Hematopoietic multipotent progenitor cell treated with erythropoietin and hydrocortisone succinate and interleukin-3 and kit ligand, for 17 days (in vitro differentiated cells): ENCODE results near the gene M1AP.

Source experiments
- DNase-seq: peaks from one replicate; pipeline ENCODE4 v3.0.0-alpha.2; 2015; ENCODE audit warnings: low spot score

The M1AP gene

GRCh38 chr2:74593826-74594772 is 54.0 kb downstream of the M1AP start:
- no peak for DNase-seq

- no peak for DNase-seq
These were observed 59.5 kb downstream of the M1AP start for GRCh38 chr2:74588664-74589063.

GRCh38 chr2:74587664-74588277 is 60.4 kb downstream of the M1AP start:
- DNase-seq, result peak; percentile 45

GRCh38 chr2:74585406-74586185 is 62.5 kb downstream of the M1AP start:
- peak; percentile 8 for DNase-seq

GRCh38 chr2:74584088-74584645 is 64.0 kb downstream of the M1AP start:
- DNase-seq, result no peak

GRCh38 chr2:74583504-74583903 is 64.6 kb downstream of the M1AP start:
- DNase-seq, result no peak

- DNase-seq, result no peak
These were observed 65.9 kb downstream of the M1AP start for GRCh38 chr2:74582184-74582583.

- DNase-seq, result no peak
These were observed 66.7 kb downstream of the M1AP start for GRCh38 chr2:74581463-74581862.

GRCh38 chr2:74578408-74578807 is 69.7 kb downstream of the M1AP start:
- no peak for DNase-seq

GRCh38 chr2:74577448-74577847 is 70.7 kb downstream of the M1AP start:
- DNase-seq, result no peak

GRCh38 chr2:74576863-74577229 is 71.3 kb downstream of the M1AP start:
- no peak for DNase-seq

GRCh38 chr2:74576211-74576862 is 71.8 kb downstream of the M1AP start:
- DNase-seq, result no peak

GRCh38 chr2:74575320-74575719 is 72.8 kb downstream of the M1AP start:
- DNase-seq, result no peak

- no peak for DNase-seq
These were observed 74.2 kb downstream of the M1AP start for GRCh38 chr2:74573747-74574562.

GRCh38 chr2:74572178-74572925 is 75.8 kb downstream of the M1AP start:
- DNase-seq, result no peak

- DNase-seq, result no peak
These were observed 77.1 kb downstream of the M1AP start for GRCh38 chr2:74571058-74571457.

- DNase-seq, result no peak
These were observed 78.4 kb downstream of the M1AP start for GRCh38 chr2:74569686-74570085.

- no peak for DNase-seq
These were observed 80.2 kb downstream of the M1AP start for GRCh38 chr2:74567881-74568280.

- no peak for DNase-seq
These were observed 81.4 kb downstream of the M1AP start for GRCh38 chr2:74566754-74567085.

GRCh38 chr2:74566076-74566753 is 81.9 kb downstream of the M1AP start:
- no peak for DNase-seq
